Stimulated activated CD8-positive, alpha-beta memory T cell treated with anti-CD3 and anti-CD28 coated beads, Interleukin-15, amount 100 ng/mL, for 4 hours (primary cell): Measurements from ENCODE around the gene SFMBT1.
"Not testable (repeated sequence)": the region's sequence is repeated elsewhere in the genome, so short reads cannot be mapped to it uniquely, and the experiment has no call there.

Source experiments
- DNase-seq, 2 donors: peaks; one replicate each; pipeline ENCODE4 v3.0.0-alpha.2; 2020; ENCODE audit warnings: low read depth in 2 of 2

The SFMBT1 gene

DNA sequence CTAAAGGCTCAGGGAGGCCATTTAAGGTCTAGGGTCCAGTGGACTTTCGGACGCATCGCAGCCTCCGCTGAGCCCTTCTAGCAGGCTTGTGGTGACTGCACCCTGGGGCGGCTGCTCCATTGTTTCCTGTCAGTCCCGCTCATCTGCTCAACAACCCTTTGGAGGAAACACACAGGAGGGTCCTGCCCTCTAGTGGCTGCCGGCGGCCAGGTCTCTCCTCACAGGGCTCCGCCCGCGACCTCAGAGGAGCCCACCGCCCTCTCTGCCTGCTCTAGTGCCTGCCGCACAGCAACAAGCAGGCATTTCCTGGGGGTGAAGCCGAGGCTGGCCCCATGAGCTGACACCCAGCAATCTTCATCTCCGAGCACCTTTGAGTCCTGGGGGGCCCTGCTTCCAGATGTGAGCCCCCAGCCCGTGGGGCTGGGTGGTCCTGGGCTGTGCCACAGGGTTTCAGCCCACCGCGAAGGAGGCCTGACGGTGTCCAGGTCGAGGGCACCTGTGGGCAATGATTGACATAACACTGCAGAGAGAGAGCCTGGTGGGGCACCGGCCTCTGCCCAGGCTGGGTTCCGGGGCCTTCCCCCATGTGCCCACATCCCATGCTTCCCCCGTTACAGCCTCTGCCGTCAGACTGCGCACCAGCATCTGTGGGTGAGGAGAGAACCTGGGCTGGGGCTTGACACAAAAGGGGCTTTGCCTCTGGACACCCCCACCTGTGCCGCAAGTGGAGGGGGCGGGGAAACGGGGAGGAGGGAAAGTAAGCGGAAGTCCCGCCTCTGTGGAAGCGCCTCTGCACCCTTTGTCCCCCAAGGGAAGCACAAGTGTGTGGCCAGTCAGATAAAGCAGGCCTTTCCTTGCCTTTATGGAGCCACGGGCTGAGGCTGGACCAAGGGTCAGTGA is 27.0 kb upstream of the SFMBT1 start:
- DNase-seq = peak; percentile 69 to 75

DNA sequence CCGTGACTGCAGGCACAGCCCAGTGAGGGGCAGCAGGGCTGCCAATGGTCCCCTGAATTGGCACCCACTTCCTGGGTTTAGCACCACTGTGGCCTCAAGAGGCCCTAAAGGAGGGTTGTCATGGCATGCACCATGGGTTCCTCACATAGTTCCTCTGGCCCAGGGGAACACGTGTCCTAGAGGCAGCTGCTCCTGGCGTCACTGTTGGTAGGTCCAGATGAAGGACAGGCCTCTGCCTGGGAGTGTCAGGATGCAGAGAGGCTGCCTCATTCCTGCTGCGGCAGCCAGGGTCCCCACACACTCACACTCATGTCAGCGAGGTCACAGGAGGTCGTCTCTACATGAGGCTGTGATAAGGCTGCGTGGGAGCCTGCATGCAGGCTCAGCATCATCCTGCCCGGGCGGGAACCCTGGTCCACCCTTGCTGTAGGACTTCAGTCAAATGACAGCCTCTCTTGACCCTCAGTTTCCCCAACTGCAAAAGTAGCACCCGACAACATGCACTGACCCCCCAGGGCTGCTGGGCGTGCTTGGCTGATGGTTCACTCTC is 26.1 kb upstream of the SFMBT1 start:
- DNase-seq = no peak

DNA sequence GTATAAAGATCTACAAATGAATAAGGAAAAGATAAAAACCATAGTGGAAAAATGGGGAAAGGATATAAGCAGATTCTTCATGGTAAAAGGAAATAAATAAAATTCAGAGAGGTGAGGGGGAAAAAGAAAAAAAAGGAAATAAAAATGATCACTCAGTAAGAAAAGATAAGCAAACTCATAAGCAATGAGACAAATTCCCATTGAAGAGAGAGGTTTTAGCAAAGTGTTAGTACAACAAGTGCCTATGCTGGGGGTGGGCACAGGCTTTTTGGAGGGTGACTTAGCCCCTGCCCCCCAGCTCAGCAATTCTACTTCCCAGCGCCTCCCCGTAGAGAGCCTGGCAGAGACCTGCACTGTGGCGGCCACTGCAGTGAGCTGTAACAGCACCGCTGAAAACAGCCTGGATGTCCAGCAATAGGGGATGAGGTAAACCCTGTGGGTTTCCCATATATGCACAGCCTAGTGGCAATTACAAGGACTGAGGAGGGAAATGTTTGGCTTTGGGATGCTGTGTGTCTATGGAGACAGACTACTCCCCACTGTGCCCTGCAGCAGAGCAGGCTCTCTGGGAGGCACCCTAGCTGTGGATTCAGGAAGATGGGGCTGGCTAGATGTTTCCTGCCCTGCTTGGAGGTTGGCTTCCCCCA is 23.7 kb upstream of the SFMBT1 start:
- DNase-seq = no peak

DNA sequence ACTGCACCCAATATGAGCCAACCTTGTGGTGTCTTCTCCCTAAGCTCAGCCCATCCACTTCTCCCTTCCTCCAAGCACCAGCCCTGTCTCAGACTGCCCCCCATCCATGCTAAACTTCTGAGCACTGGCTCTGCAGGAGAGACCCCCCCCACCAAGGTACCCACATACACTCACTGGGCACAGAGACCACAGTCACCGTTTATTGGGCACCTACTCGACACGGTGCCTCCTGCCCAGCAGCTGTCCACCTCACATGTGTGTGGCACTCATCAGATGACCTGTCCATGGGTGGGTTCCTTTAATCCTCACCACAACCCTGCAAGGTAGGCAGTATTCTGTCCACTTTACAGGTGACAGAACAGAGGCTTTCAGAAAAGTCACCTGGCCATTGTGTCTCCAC is 22.3 kb upstream of the SFMBT1 start:
- DNase-seq = no peak

DNA sequence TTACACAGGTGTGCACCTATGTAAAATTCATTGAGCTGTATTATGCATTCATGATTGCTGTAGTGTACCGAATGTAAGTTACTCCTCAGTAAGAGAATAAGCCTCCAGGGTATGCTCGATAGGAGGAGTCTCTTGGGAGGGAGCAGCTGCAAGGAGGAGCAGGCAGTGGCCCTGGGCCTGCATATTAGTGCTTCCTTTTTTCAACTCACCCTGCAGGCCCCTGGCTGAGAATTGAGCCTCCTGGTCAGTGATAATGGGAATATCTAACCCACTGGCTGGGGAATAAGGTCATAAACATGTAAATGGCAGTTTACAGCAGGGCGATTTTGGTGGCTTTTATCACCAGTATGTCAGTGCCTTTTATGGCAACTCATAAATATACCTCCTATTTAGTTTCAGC is 21.7 kb upstream of the SFMBT1 start:
- no peak for DNase-seq

DNA sequence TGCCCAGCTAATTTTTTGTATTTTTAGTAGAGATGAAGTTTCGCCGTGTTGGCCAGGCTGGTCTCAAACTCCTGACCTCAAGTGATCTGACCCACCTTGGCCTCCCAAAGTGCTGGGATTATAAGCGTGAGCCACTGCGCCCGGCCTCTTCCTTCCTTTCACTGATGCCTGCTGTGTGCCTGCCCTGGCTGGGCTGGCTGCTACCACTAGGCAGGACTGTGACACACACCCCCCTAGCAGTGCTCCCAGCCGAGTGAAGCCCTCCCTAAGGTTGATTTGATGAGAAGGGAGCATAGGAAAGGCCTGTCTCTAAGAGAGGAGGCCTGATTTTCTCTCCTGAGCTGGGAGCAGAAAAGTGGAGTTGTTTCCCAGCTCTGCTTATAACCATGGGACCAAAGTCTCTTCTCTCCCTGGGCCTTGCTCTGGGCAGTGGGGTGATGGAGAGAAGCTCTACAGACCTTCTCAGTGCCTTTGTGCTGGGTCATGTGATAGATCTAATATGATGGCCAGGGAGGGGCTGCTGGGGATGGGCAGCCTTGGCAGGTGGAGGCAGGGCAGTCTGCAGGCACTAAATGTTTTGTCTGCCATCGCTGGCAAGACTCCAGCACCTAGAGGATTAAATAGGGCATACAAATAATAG is 20.1 kb upstream of the SFMBT1 start:
- DNase-seq = no peak

DNA sequence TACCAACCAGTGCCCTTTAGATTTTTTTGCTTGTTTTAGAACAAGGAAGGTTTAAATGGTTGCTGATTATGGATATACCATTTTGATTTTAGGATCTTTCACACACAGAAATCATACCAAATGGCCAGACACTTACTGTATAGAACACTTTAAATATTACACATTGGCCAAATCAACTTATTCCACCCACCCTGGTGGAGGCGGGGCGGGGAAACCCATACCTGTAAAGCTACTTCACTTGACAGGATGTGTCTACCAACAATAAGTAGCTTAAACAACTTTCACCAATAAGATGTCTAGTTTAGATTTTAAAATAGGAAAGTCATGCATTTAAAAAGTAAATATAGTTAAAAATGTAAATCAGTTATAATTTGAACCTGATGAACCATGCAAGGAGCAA is 17.0 kb upstream of the SFMBT1 start:
- no peak for DNase-seq

DNA sequence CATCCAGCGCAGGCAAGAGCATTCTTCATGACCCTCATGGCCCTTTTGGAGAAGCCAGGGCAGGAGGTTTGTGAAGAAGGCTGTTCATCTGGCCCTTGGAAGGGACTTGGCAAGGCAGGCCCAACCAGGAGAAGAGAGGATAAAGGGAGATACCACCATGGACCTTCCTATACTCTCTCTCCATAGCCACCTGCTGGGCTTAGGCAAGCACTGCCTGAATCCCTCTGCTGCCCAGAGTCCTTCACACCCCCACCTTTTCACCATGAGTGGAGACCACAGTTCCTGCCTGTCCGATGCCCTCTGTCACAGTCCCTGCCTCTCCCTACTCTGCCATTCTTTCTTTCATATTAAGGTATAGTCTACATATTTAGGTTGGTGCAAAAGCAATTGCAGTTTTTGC is 10.6 kb upstream of the SFMBT1 start:
- DNase-seq = no peak

DNA sequence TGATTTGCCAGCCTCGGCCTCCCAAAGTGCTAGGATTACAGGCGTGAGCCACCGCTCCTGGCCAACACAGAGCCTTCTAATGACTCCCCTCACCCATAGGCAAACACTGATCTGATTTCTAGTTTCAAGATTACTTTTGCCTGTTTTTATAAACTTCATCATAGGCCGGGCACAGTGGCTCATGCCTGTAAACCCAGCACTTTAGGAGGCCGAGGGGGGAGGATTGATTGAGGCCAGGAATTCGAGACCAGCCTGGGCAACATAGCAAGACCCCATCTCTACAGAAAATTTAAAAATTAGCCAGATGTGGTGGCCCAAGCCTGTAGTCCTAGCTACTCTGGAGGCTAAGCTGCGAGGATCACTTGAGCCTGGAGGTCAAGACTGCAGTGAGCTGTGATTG is 8.4 kb upstream of the SFMBT1 start:
- not testable (repeated sequence) for DNase-seq

DNA sequence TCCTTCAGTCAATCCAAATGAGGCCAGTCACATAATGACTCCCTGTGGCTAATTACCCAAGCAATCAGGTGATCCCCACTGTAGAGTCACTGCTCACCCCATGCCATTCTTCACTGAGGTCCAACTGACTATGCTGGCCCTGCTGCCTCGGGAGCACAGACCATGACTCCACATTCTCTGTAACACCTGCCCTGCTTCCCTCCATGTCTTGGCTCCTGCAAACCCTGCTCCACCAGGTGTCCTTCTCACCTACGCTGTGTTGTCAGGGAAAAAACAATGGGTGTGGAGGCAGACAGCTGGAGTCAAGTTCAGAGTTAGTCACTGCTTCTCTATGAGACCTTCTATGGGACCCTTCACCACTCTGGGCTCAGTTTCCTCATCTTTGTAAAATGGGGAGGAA is 6.1 kb upstream of the SFMBT1 start:
- no peak for DNase-seq

DNA sequence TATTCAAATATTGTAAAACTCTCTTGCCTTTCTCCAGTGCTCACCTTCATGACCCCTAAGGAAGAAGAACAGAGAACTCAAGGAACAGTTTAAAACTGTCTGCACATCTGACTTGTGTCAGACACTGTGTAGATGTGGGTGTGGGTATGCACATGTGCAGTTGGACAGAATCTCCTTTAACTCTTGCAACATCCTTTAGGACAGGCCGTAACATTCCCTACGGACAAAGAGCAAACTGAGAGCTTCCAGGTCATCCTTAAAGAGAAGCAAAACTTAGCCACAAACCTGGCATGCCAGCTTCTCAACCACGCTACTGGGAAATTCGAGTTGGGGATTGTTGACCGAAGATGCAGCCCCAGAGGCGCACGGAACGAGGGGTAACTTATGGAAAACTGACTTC is 4.1 kb upstream of the SFMBT1 start:
- DNase-seq = no peak

DNA sequence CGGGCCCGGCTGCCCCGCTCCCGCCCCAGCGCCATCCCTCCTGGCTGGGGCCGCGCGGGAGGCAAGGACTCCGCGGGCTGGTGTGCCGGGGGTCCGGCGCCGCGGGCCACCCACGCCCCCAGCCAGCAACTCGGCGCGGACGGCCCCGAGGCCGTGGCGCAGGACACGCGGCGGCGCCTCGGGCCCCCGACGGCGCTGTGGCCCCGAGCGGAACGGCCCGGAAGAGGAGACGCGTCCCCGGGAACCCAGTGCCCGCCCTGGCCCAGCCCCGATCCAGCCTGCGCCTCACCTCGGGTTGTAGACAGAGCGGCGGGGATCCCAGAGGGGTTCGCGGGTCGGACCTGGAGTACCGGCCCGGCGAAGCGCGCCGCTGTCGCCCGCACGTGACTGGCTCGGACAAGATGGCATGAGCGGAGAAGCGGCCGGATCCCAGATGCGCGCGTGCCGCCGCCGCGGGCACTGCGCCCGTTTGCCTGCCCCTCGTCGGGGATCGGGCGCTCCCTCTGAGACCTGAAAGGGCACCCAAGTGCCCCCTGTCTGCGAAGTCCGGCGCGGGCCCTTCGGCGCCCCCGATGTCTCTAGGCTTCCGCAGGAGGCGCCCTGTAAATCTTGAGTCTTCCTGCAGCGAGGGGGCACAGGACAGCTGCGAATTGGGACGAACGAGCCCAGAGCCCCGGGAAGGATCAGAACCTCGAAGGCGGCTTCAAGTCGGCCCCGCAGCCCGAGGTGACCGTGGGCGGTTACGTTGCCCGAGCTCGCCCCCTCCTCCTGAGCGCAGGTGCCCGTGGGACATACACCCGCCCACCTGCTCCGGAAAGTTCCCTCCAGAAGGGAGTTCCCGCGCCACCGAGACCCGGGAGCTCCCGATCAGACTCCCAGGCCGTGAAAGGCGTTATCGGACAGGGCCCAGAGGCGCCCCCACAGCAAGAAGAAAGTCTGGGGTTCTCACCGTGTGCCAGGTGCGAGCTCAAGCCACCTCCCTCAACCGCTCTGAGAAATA is 598 bp upstream of the SFMBT1 start:
- peak; percentile 32 to 53 for DNase-seq

DNA sequence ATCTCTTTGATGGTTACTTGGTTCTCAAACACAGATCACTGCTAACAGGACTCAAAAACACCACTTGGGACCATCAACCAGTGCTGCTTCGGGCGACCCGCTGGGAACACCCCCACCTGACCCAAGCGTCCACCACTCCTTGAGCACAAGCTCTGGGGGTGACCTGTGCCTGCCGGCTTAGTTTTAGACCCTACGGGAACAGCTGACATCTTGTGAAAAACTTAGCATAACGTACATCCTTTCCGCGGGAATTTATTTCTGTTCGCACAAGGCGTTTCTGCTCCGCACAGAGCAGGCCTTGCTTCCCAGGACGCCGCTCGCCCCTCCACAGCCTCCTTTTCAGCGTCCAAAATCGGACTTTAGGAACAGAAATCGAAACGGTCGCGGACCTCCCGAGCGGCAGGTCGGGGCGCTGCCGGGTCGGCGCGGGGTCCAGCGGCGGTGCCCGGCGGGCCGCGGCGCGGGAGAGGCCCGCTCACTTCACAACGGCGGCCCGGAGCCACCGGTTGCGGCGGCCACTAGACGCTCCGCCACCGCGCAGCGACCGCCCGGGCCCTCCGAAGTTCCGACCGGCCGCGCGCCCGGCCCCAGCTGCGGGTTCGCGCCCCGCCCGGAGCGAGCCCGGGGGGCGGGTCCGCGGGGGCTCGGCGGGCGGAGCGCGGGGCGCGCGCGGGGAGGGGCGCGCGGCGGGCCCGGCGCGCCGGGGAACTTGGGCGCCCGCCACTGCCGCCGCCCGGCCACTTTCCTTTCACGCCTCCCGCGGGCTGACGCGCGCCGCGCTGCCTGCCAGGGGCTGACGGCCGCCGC is 959 bp downstream of the SFMBT1 start:
- DNase-seq = peak; percentile 9 to 34

DNA sequence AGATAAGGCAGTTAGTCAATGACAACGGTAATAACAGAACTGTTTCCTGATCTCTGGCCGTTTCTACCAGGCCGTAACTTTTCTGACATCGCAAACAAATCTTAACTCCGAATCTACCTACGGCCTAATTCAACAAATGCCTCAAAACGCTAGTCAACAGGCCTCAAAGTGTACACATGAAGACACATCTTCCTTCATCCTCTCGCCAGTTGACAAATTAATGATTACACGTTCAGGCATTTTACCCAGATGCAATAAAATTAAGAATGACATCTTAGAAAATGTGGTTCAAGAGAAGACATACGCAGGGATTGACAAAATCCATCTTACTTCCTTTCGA is 1.5 kb downstream of the SFMBT1 start:
- DNase-seq = no peak

DNA sequence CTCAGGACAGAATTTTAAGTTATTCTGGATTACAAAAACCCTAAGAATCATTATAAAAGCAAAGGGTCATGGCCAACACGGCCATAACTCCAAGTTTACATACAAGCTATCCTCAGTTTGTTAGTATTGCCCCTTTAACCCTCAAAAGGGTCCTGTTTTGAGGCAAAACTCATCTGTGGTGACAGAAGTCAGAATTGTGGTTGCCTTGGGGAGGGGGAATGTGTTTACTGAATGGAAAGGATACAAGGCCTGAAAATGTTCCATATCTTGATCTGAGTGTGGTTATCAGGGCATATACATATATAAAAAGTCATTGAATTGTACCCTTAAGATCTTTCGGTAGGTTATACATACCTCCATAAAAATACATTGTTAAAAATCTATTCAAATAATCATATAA is 2.1 kb downstream of the SFMBT1 start:
- DNase-seq = no peak

DNA sequence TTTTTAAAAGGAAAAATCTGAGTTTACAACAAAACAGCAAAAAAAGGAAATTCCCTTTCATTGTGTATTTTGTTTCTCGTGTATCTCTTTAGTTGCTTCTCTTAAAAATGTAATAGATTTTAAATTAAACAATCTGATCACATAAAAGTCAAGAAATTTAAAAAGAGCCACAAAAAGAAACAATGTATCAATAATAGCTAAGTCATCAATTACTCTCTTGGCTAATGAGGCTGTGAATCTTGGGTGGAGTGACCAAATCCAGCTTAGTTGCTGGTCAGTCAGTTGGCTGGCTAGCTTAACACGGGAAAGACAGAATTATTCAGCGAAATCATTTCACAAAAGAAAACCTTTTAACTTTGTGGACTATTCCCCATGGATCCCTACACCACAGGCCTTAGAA is 3.2 kb downstream of the SFMBT1 start:
- no peak for DNase-seq

DNA sequence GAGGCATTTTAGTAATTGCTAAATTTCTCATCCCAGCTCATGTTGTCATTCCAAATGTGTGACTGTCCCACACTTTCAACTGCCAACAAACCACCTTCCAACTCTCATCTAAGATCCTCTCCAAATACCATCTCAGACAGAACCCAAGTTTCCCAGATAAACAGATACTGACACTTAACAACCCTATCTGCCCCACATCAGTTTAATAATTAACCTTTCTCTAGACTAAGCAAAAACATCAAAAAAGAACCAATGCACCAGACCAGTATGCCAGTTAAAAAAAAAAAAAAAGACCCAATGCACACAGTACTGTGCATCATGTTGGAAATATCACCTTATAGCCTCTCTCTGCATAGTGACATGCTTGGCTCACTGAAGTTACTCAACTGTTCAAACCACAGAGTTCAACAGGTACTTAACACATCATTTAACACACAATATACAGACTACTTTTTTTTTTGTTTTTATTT is 5.5 kb downstream of the SFMBT1 start:
- no peak for DNase-seq

DNA sequence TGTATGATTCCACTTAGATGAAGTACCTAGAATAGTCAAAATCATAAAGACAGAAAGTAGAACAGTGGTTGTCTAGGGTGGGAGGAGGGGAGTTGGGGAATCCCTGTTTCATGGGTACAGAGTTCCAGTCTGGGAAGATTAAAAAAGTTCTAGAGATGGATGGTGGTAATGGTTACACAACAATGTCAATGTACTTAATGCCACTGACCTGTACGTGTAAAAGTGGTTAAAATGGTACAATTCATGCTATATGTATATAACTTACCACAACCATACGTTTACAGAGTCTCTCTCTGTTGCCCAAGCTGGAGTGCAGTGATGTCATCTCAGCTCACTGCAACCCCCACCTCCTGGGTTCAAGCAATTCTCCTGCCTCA is 6.5 kb downstream of the SFMBT1 start:
- no peak for DNase-seq

DNA sequence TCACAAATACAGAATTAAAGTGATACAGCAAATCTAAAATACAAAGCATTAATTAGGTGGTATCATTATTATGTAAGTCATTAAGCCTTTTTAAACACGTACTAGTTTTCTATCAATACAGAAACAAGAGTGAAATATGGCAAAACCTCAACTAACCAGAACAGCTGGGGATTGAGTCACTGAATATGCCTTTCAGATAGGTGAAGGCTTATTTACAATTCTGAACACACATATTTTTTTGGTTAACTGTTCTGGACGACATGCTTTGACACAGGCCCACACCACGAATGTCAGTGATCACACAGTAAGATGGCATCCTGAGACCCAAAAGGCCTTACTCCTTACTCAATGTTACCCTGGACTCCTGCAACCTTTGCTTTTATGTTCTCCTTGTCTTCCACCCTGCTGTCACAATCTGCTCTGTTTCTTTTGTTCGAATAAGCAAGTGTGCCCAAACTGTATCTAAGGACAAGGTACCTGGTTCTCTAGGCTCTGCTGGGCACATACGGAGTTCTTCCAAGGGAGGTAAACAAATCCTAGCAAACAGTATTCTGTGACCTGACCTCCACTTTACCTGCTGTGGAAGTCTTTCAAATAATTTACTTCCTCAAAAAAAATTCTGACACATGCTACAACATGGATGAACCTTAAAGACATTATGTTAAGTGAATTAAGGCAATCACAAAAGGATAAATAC is 7.0 kb downstream of the SFMBT1 start:
- no peak for DNase-seq
